Measurements from ENCODE around the gene PRKCI. TPM values are rescaled to one million over a fixed set of nuclear protein-coding genes. Genes with fewer than 3 reads are reported as not detected.
A peak's percentile ranks its signal among the peaks of the same experiment; 100 is the strongest.
"Not testable (repeated sequence)": the region's sequence is repeated elsewhere in the genome, so short reads cannot be mapped to it uniquely, and the experiment has no call there.

Gene PRKCI
- total RNA-seq, 1 donor from 2014 or later: 32.4 TPM

DNA sequence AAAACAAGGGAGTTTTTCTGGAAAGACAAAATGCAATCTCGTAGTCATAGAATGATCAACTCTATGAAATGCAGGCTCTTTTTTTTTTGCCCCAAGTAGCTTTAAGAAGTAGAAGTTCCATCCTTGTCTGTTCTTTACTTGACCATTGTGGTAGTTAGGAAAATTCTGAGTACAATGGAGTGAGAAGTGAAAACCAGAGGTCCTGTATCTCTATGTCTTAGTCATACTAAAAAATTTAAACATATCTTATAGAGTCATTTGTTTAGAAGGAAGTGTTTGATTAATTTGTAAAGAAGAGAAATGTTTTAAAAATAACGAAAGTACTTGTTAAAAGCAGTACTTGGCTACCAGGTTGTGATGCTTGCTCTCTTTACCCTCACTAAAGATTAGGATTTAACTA lies 52.4 kb downstream of the PRKCI start:
- Mint-ChIP-seq H3K4me3 (ENCODE audit: low read depth) (no peak overlapping the region), H3K27ac (no peak overlapping the region), H3K27me3 (ENCODE audit: low read depth) (no peaks in the 10 kb centered on the region), H3K4me1 (ENCODE audit: low read depth) (peaks cover 27% of the 10 kb centered on the region), H3K36me3 (ENCODE audit: low read depth) (peaks cover 50% of the 10 kb centered on the region), H3K9me3 (no peaks in the 10 kb centered on the region)
- DNase-seq (ENCODE audit: low spot score): no peak
- intact Hi-C loops (cut with micrococcal nuclease): no loop called here

GRCh38 chr3:170275832-170276231 lies 53.6 kb downstream of the PRKCI start:
- intact Hi-C loops (cut with micrococcal nuclease): loop anchor here (2.0 kb wide), 1 partner anchor 17 kb away; no protein-coding TSS in a partner anchor
- no peak overlapping the region for H3K4me3 Mint-ChIP-seq (ENCODE audit: low read depth)
- no peak for DNase-seq (ENCODE audit: low spot score)
- H3K36me3 Mint-ChIP-seq (ENCODE audit: low read depth): peaks cover 49% of the 10 kb centered on the region
- peaks cover 27% of the 10 kb centered on the region for H3K4me1 Mint-ChIP-seq (ENCODE audit: low read depth)
- H3K9me3 Mint-ChIP-seq: no peaks in the 10 kb centered on the region
- no peak overlapping the region for H3K27ac Mint-ChIP-seq
- no peaks in the 10 kb centered on the region for H3K27me3 Mint-ChIP-seq (ENCODE audit: low read depth)

GRCh38 chr3:170277311-170277710 lies 55.1 kb downstream of the PRKCI start:
- not testable (repeated sequence) for H3K27me3 Mint-ChIP-seq (ENCODE audit: low read depth); DNase-seq (ENCODE audit: low spot score); H3K9me3 Mint-ChIP-seq
- intact Hi-C loops (cut with micrococcal nuclease): loop anchor here (2.0 kb wide), 1 partner anchor 19 kb away; no protein-coding TSS in a partner anchor
- Mint-ChIP-seq H3K27ac (peak overlapping the region; percentile 11), H3K4me1 (ENCODE audit: low read depth) (peaks cover 26% of the 10 kb centered on the region), H3K36me3 (ENCODE audit: low read depth) (peaks cover 42% of the 10 kb centered on the region), H3K4me3 (ENCODE audit: low read depth) (peak overlapping the region; percentile 38)

GRCh38 chr3:170277833-170278580 lies 55.8 kb downstream of the PRKCI start:
- H3K4me3 Mint-ChIP-seq (ENCODE audit: low read depth): peak overlapping the region; percentile 68
- DNase-seq (ENCODE audit: low spot score): no peak
- intact Hi-C loops (cut with micrococcal nuclease): loop anchor here (1.0 to 2.0 kb wide), 2 partner anchors 19 to 56 kb away; partner anchors contain the start of gene PRKCI
- peaks cover 26% of the 10 kb centered on the region for H3K4me1 Mint-ChIP-seq (ENCODE audit: low read depth)
- H3K27me3 Mint-ChIP-seq (ENCODE audit: low read depth): no peaks in the 10 kb centered on the region
- H3K9me3 Mint-ChIP-seq: no peaks in the 10 kb centered on the region
- H3K36me3 Mint-ChIP-seq (ENCODE audit: low read depth): peaks cover 42% of the 10 kb centered on the region
- peak overlapping the region; percentile 68 for H3K27ac Mint-ChIP-seq

DNA sequence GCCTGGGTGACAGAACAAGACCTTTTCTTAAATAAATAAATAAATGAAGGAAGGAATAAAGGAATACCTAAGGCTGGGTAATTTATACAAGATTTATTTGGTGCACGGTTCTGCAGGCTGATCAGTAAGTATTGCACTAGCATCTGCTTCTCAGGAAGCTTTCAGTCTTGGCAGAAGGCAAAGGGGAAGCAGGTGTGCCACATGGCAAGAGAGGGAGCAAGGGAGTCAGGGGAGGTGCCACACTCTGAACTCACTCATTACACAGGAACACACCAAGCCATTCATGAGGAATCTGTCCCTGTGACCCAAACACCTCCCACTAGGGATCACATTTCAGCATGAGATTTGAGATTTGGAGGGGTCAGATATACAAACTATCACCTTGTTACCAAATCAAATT lies 56.4 kb downstream of the PRKCI start:
- peaks cover 26% of the 10 kb centered on the region for H3K4me1 Mint-ChIP-seq (ENCODE audit: low read depth)
- no peak overlapping the region for H3K4me3 Mint-ChIP-seq (ENCODE audit: low read depth)
- H3K9me3 Mint-ChIP-seq: no peaks in the 10 kb centered on the region
- H3K36me3 Mint-ChIP-seq (ENCODE audit: low read depth): peaks cover 47% of the 10 kb centered on the region
- H3K27me3 Mint-ChIP-seq (ENCODE audit: low read depth): no peaks in the 10 kb centered on the region
- peak overlapping the region; percentile 52 for H3K27ac Mint-ChIP-seq
- intact Hi-C loops (cut with micrococcal nuclease): loop anchor here (1.0 kb wide), 1 partner anchor 56 kb away; the partner anchor contains the start of gene PRKCI
- no peak for DNase-seq (ENCODE audit: low spot score)

DNA sequence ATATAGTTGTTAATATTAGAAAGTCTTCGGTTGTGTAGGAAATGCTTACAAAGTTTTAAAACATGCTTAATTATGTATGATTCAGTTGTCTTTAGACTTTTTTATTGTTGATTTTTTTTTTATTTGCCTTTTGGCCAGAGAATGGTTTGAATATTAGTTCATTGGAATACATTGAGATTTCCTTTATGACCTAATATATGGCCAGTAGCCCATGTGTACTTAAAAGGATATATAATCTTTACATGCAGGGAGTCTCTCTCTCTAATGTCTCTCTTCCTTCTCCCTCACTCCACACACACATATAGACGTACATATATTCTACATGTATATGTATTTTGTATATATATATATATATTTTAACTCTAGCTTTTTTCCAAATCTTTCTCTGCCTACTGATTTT lies 68.0 kb downstream of the PRKCI start:
- no peak overlapping the region for H3K4me3 Mint-ChIP-seq (ENCODE audit: low read depth)
- H3K4me1 Mint-ChIP-seq (ENCODE audit: low read depth): no peaks in the 10 kb centered on the region
- intact Hi-C loops (cut with micrococcal nuclease): no loop called here
- peaks cover 4% of the 10 kb centered on the region for H3K36me3 Mint-ChIP-seq (ENCODE audit: low read depth)
- H3K27me3 Mint-ChIP-seq (ENCODE audit: low read depth): no peaks in the 10 kb centered on the region
- DNase-seq (ENCODE audit: low spot score): no peak
- H3K9me3 Mint-ChIP-seq: no peaks in the 10 kb centered on the region
- H3K27ac Mint-ChIP-seq: no peak overlapping the region

DNA sequence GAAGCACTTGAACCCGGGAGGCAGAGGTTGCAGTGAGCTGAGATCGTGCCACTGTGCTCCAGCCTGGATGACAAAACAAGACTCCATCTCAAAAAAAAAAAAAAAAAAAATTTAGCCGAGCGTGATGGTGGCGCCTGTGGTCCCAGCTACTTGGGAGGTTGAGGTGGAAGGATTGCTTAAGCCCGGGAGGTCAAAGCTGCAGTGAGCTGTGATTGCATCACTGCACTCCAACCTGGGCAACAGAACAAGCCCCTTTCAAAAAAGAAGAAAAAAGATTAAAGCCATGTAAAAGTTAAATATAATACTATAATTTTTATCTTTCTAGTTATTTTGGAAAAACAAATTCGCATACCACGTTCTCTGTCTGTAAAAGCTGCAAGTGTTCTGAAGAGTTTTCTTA lies 73.4 kb downstream of the PRKCI start:
- intact Hi-C loops (cut with micrococcal nuclease): no loop called here
- DNase-seq (ENCODE audit: low spot score): no peak
- H3K4me1 Mint-ChIP-seq (ENCODE audit: low read depth): no peaks in the 10 kb centered on the region

DNA sequence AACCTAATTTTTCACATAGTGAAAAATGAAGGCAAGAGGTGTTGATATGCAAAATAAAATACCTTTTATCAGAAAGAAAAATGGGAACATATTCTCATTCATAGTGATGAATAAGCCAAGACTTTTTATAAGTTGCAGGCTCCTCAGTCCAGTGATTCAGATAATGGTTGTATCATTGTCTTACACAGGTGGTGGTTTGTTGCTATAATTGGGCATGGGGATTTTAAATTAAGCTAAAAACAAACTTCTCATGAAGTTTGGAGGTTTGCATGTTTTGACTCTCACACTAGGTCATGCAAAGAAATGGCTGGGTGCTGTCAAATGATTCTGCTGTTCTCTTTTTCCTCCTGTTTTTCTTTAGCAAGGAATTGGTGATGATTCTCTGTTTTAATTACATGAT lies 74.5 kb downstream of the PRKCI start:
- no peak overlapping the region for H3K4me3 Mint-ChIP-seq (ENCODE audit: low read depth)
- H3K27ac Mint-ChIP-seq: no peak overlapping the region
- H3K4me1 Mint-ChIP-seq (ENCODE audit: low read depth): no peaks in the 10 kb centered on the region
- H3K27me3 Mint-ChIP-seq (ENCODE audit: low read depth): no peaks in the 10 kb centered on the region
- H3K9me3 Mint-ChIP-seq: no peaks in the 10 kb centered on the region
- no peak for DNase-seq (ENCODE audit: low spot score)
- intact Hi-C loops (cut with micrococcal nuclease): no loop called here
- peaks cover 7% of the 10 kb centered on the region for H3K36me3 Mint-ChIP-seq (ENCODE audit: low read depth)

More for the DNA sequence above, 73.4 kb downstream of the PRKCI start:
- Mint-ChIP-seq H3K9me3 (no peaks in the 10 kb centered on the region), H3K4me3 (ENCODE audit: low read depth) (no peak overlapping the region), H3K27me3 (ENCODE audit: low read depth) (no peaks in the 10 kb centered on the region), H3K36me3 (ENCODE audit: low read depth) (peaks cover 7% of the 10 kb centered on the region), H3K27ac (no peak overlapping the region)

DNA sequence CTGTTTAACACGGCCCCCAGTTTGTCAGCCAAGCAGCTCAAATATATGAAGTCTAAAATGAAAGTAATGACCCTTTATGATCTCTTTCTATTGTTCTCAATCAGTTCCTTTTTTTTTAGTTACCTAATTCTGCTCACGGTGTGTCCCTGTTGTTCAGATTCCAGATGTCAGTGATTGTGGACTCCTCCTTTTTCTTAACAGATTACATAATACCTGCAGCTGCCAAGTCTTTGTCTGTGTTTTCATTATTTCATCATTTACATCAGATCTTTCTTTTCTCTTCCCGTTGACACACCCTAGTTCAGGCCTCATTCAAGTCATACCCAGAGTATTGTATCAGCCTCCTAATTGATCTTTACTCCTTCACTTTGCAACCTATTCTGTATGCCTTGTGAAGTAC lies 79.2 kb downstream of the PRKCI start:
- Mint-ChIP-seq H3K36me3 (ENCODE audit: low read depth) (peaks cover 12% of the 10 kb centered on the region), H3K4me1 (ENCODE audit: low read depth) (no peaks in the 10 kb centered on the region), H3K9me3 (no peaks in the 10 kb centered on the region), H3K27me3 (ENCODE audit: low read depth) (no peaks in the 10 kb centered on the region), H3K27ac (no peak overlapping the region), H3K4me3 (ENCODE audit: low read depth) (no peak overlapping the region)
- intact Hi-C loops (cut with micrococcal nuclease): no loop called here
- DNase-seq (ENCODE audit: low spot score): no peak

GRCh38 chr3:170302008-170302407 lies 79.8 kb downstream of the PRKCI start:
- Mint-ChIP-seq H3K4me1 (ENCODE audit: low read depth) (no peaks in the 10 kb centered on the region), H3K27me3 (ENCODE audit: low read depth) (no peaks in the 10 kb centered on the region), H3K27ac (no peak overlapping the region), H3K36me3 (ENCODE audit: low read depth) (peaks cover 12% of the 10 kb centered on the region), H3K9me3 (no peaks in the 10 kb centered on the region), H3K4me3 (ENCODE audit: low read depth) (no peak overlapping the region)
- intact Hi-C loops (cut with micrococcal nuclease): no loop called here
- DNase-seq (ENCODE audit: low spot score): no peak

DNA sequence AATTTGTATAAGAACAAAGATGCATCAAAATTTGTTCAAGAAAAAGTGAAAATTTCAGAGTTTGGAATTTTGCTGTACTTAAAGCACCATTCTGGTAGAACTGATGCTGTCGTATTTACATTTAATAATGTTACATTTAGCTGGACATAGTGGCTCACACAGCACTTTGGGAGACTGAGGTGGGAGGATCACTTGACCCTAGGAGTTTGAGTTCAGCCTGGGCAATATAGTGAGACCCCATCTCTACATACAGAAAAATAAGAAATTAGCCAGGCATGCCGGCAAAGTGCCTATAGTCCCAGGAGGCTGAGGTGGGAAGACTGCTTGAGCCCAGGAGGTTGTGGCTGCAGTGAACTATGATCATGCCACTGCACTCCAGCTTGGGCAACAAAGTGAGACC lies 83.8 kb downstream of the PRKCI start:
- Mint-ChIP-seq H3K9me3 (no peaks in the 10 kb centered on the region), H3K27me3 (ENCODE audit: low read depth) (no peaks in the 10 kb centered on the region), H3K4me3 (ENCODE audit: low read depth) (no peak overlapping the region), H3K27ac (no peak overlapping the region), H3K4me1 (ENCODE audit: low read depth) (no peaks in the 10 kb centered on the region), H3K36me3 (ENCODE audit: low read depth) (peaks cover 4% of the 10 kb centered on the region)
- no peak for DNase-seq (ENCODE audit: low spot score)
- intact Hi-C loops (cut with micrococcal nuclease): loop anchor here (5.0 kb wide), 1 partner anchor 506 kb away; no protein-coding TSS in a partner anchor

- DNase-seq (ENCODE audit: low spot score): no peak
- no peaks in the 10 kb centered on the region for H3K27me3 Mint-ChIP-seq (ENCODE audit: low read depth)
- H3K4me1 Mint-ChIP-seq (ENCODE audit: low read depth): no peaks in the 10 kb centered on the region
- H3K36me3 Mint-ChIP-seq (ENCODE audit: low read depth): no peaks in the 10 kb centered on the region
- H3K9me3 Mint-ChIP-seq: no peaks in the 10 kb centered on the region
- H3K27ac Mint-ChIP-seq: no peak overlapping the region
- no peak overlapping the region for H3K4me3 Mint-ChIP-seq (ENCODE audit: low read depth)
- intact Hi-C loops (cut with micrococcal nuclease): loop anchor here (5.0 kb wide), 1 partner anchor 504 kb away; no protein-coding TSS in a partner anchor
These were observed 85.6 kb downstream of the PRKCI start for GRCh38 chr3:170307671-170308405.

DNA sequence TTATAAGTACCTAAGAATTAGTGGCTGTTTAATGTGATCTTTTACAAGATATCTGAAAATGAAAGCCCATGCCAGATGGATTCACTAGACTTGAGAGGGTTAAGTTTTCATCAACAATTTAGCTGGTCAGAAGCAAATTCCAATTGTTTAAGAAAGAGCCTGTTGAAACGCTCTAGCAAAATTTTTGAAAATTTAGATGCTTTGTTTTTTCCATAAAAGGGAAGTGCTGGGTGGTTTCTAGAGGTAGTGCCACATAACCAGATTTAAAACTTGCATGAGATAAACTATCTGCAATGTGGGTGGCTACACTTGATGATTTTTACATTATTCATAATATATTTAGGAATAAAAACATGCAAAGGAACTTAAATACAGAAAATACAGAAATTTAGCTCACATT lies 86.8 kb downstream of the PRKCI start:
- H3K4me3 Mint-ChIP-seq (ENCODE audit: low read depth): no peak overlapping the region
- DNase-seq (ENCODE audit: low spot score): no peak
- H3K27me3 Mint-ChIP-seq (ENCODE audit: low read depth): no peaks in the 10 kb centered on the region
- H3K4me1 Mint-ChIP-seq (ENCODE audit: low read depth): no peaks in the 10 kb centered on the region
- intact Hi-C loops (cut with micrococcal nuclease): loop anchor here (5.0 kb wide), 1 partner anchor 503 kb away; no protein-coding TSS in a partner anchor
- no peak overlapping the region for H3K27ac Mint-ChIP-seq
- H3K9me3 Mint-ChIP-seq: no peaks in the 10 kb centered on the region
- H3K36me3 Mint-ChIP-seq (ENCODE audit: low read depth): no peaks in the 10 kb centered on the region
